Ishikawa (cell line): ENCODE data around the gene SLC39A9.

Source experiments
- CEBPB ChIP-seq: IDR thresholded peaks from 2 replicates; pipeline ENCODE4 v1.6.1; 2012
- CREB1 ChIP-seq: IDR thresholded peaks from 2 replicates; pipeline ENCODE4 v1.6.1; 2012; ENCODE audit warnings: low read depth
- EGR1 ChIP-seq: IDR thresholded peaks from 2 replicates; pipeline ENCODE4 v1.6.1; 2012
- EP300 ChIP-seq: IDR thresholded peaks from 2 replicates; pipeline ENCODE4 v1.6.1; 2012; ENCODE audit warnings: borderline replicate concordance
- FOXM1 ChIP-seq: IDR thresholded peaks from 2 replicates; pipeline ENCODE4 v1.6.1; 2012; ENCODE audit warnings: low read depth, borderline replicate concordance
- NFIC ChIP-seq: IDR thresholded peaks from 2 replicates; pipeline ENCODE4 v1.6.1; 2012
- RAD21 ChIP-seq: IDR thresholded peaks from 2 replicates; pipeline ENCODE4 v1.6.1; 2012; ENCODE audit warnings: low read depth
- TAF1 ChIP-seq: IDR thresholded peaks from 2 replicates; pipeline ENCODE4 v1.6.1; 2012; ENCODE audit warnings: low read depth, mild to moderate bottlenecking
- TCF12 ChIP-seq: IDR thresholded peaks from 2 replicates; pipeline ENCODE4 v1.6.1; 2012; ENCODE audit warnings: low read depth
- TEAD4 ChIP-seq: IDR thresholded peaks from 2 replicates; pipeline ENCODE4 v1.6.1; 2012
- YY1 ChIP-seq: IDR thresholded peaks from 2 replicates; pipeline ENCODE4 v1.6.1; 2012; ENCODE audit warnings: low read depth
- ZBTB7A ChIP-seq: IDR thresholded peaks from 2 replicates; pipeline ENCODE4 v1.6.1; 2012; ENCODE audit warnings: low read depth
- TF ChIP-seq, protein P1 (sequence below): IDR thresholded peaks from 2 replicates; pipeline ENCODE4 v1.6.1; 2012; ENCODE audit warnings: low read depth, mild to moderate bottlenecking
- TF ChIP-seq, protein P2 (sequence below): IDR thresholded peaks from 2 replicates; pipeline ENCODE4 v1.6.1; 2012
- TF ChIP-seq, protein P3 (sequence below): IDR thresholded peaks from 2 replicates; pipeline ENCODE4 v1.6.1; 2012

SLC39A9 gene

DNA sequence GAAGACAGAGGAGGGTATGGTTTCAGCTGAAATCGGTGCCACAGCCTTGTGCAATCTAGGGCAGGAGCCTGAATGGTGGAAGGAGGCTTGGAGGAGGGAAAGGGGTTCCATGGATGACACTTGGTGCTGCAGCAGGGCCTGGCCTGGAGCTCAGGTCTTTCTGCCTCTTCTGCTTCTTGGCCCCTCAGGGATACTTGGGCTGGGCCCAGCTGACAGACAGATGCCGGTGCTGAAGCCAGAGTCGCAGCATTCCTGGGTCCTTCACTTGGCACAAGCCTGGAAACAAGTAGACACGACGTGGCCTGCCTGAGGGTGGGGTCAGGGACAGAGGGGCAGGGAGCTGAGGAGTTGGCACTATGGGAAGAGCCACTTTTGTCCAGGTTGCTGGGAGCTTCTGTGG lies 81.6 kb downstream of the SLC39A9 start:
- TF ChIP-seq CREB1, result no peak
- TF ChIP-seq, protein P1, sequence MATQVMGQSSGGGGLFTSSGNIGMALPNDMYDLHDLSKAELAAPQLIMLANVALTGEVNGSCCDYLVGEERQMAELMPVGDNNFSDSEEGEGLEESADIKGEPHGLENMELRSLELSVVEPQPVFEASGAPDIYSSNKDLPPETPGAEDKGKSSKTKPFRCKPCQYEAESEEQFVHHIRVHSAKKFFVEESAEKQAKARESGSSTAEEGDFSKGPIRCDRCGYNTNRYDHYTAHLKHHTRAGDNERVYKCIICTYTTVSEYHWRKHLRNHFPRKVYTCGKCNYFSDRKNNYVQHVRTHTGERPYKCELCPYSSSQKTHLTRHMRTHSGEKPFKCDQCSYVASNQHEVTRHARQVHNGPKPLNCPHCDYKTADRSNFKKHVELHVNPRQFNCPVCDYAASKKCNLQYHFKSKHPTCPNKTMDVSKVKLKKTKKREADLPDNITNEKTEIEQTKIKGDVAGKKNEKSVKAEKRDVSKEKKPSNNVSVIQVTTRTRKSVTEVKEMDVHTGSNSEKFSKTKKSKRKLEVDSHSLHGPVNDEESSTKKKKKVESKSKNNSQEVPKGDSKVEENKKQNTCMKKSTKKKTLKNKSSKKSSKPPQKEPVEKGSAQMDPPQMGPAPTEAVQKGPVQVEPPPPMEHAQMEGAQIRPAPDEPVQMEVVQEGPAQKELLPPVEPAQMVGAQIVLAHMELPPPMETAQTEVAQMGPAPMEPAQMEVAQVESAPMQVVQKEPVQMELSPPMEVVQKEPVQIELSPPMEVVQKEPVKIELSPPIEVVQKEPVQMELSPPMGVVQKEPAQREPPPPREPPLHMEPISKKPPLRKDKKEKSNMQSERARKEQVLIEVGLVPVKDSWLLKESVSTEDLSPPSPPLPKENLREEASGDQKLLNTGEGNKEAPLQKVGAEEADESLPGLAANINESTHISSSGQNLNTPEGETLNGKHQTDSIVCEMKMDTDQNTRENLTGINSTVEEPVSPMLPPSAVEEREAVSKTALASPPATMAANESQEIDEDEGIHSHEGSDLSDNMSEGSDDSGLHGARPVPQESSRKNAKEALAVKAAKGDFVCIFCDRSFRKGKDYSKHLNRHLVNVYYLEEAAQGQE, result no peak
- TF ChIP-seq TAF1, result no peak
- no peak for TF ChIP-seq CEBPB
- TF ChIP-seq ZBTB7A, result no peak
- no peak for TF ChIP-seq NFIC
- no peak for TF ChIP-seq RAD21
- TF ChIP-seq, protein P2, sequence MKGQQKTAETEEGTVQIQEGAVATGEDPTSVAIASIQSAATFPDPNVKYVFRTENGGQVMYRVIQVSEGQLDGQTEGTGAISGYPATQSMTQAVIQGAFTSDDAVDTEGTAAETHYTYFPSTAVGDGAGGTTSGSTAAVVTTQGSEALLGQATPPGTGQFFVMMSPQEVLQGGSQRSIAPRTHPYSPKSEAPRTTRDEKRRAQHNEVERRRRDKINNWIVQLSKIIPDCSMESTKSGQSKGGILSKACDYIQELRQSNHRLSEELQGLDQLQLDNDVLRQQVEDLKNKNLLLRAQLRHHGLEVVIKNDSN, result no peak
- TF ChIP-seq EP300, result no peak
- no peak for TF ChIP-seq EGR1
- TF ChIP-seq TCF12, result no peak
- TF ChIP-seq YY1, result no peak
- no peak for TF ChIP-seq FOXM1
- no peak for TF ChIP-seq TEAD4
- TF ChIP-seq, protein P3, sequence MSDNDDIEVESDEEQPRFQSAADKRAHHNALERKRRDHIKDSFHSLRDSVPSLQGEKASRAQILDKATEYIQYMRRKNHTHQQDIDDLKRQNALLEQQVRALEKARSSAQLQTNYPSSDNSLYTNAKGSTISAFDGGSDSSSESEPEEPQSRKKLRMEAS, result no peak

GRCh38 chr14:69481815-69482568 lies 83.5 kb downstream of the SLC39A9 start:
- TF ChIP-seq, protein P3, result no peak; the same call in 1 of the 2 replicates
- peak; percentile 79 for TF ChIP-seq NFIC
- TF ChIP-seq TCF12, result peak; percentile 93
- no peak for TF ChIP-seq RAD21
- TF ChIP-seq CEBPB, result no peak
- TF ChIP-seq YY1, result no peak
- TF ChIP-seq EP300, result peak; percentile 85
- no peak for TF ChIP-seq ZBTB7A
- no peak for TF ChIP-seq TAF1
- TF ChIP-seq, protein P1, result no peak
- peak; percentile 28; the same call in 1 of the 2 replicates for TF ChIP-seq TEAD4
- TF ChIP-seq, protein P2, result no peak
- TF ChIP-seq EGR1, result no peak
- TF ChIP-seq FOXM1, result peak; percentile 68; the same call in 1 of the 2 replicates
- no peak for TF ChIP-seq CREB1

GRCh38 chr14:69483765-69484443 lies 85.4 kb downstream of the SLC39A9 start:
- TF ChIP-seq, protein P2, result no peak
- TF ChIP-seq CEBPB (no peak), TCF12 (peak; percentile 91), TAF1 (no peak), CREB1 (no peak), YY1 (no peak), EP300 (peak; percentile 75), ZBTB7A (0 out of 2 replicates have a peak, but pooled peaks have one; percentile 40), FOXM1 (peak; percentile 50; the same call in 1 of the 2 replicates), EGR1 (no peak), RAD21 (no peak), NFIC (peak; percentile 84), TEAD4 (peak; percentile 68)
- TF ChIP-seq, protein P3, result peak; percentile 52
- TF ChIP-seq, protein P1, result no peak
